GM21737 (cell line): Measurements from ENCODE around the gene SLC38A5.
"Not testable (repeated sequence)": the region's sequence is repeated elsewhere in the genome, so short reads cannot be mapped to it uniquely, and the experiment has no call there.

ENCODE experiments used
- ATAC-seq: cut with Tn5 transposase; IDR thresholded peaks from one replicate; pipeline ENCODE4 v1.9.1; 2021; ENCODE audit warnings: mild to moderate bottlenecking, moderate library complexity; ENCODE audit not compliant: unreplicated experiment

The SLC38A5 gene

DNA sequence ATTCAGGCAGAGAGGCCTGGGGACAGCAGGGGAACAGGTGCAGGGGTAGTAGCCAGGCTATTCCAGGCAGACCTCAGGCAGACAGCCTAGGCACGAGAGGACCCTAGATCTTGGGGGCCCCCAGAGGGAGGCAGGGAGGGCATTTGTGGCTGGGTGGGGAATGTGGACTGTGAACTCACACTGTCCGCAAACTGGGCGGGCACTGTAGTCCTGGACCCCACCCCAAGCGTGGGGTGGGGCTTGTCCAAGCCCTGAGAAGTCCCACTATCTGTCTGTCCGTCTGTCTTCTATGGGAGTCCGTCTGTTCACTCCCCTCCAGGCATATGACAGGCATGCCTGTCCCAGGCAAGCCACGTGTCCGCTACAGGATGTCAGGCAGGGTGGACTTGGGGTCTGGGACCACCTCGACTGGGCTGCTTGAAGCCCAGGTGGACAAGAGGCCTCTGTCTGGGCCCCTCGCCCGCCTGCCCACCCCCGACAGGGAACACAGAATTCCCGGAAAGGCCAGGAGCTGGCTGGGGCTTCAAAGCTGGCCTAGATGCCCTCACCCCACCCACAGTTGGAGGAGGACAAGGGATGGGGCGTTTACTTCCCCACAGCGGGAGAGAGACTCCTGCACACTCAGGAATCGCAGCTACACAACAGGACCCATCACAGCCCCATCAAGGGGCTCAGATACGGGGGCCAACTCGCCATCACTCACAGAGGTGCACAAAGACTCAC is at the start of gene SLC38A5:
TSS of gene SLC38A5 (minus strand) at position 151 of the 723 bp plus-strand sequence. CDS start 2,336 bp downstream, outside the sequence.
- ATAC-seq = no peak

GRCh38 chrX:48519481-48519880 is 49.4 kb upstream of the SLC38A5 start:
- not testable (repeated sequence) for ATAC-seq

GRCh38 chrX:48516987-48517386 is 46.9 kb upstream of the SLC38A5 start:
- ATAC-seq = no peak

- no peak for ATAC-seq
Measured at GRCh38 chrX:48516285-48516684, 46.2 kb upstream of the SLC38A5 start.

- no peak for ATAC-seq
Measured at GRCh38 chrX:48515842-48516241, 45.8 kb upstream of the SLC38A5 start.

DNA sequence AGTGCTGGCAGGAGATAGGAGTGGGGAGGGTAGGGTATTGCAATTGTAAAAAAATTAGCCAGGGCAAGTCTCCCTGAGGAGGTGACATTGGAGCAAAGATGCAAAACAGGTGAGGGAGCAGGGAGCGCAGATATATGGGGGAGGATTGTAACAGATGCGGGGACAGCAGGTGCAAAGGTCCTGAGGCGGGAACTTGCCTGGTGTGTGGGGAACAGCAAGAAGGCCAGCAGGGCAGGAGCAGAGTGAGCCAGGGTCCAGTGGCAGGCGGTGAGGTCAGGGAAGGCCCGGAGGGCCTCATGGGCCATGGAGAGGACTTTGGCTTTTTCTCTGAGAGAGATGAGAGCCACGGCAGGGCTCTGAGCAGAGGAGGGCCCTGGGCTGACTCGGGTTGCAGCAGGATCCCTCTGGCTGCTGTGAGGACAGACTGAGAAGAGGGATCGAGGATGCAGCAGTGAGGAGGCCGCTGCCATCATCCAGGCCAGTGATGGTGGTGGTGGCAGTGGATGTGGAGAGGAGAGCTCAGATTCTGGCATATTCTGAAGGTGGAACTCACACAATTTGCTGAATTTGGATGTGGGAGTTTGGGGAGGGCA is 44.9 kb upstream of the SLC38A5 start:
- ATAC-seq = no peak

GRCh38 chrX:48514126-48514806 is 44.2 kb upstream of the SLC38A5 start:
- no peak for ATAC-seq

- no peak for ATAC-seq
Measured at GRCh38 chrX:48513670-48514069, 43.6 kb upstream of the SLC38A5 start.

DNA sequence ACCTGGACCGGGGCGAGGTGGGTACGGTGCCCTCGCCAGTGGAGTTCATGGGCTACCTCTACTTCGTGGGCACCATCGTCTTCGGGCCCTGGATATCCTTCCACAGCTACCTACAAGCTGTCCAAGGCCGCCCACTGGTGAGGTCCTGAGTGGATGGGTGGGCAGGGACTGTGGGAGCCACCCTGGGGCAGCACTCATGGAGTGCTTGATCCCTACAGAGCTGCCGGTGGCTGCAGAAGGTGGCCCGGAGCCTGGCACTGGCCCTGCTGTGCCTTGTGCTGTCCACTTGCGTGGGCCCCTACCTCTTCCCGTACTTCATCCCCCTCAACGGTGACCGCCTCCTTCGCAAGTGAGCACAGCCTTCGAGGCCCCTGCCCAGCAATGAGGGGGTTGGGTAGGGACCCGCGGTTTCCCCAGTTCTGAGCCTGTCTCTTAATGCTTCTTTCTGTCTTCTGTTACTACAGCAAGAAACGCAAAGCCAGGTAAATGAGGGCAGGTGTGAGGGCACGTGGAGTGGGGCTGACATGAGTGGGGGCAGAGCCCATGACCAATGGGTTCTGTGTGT is 42.4 kb upstream of the SLC38A5 start:
- no peak for ATAC-seq

- ATAC-seq = no peak
Measured at GRCh38 chrX:48511560-48511959, 41.5 kb upstream of the SLC38A5 start.

DNA sequence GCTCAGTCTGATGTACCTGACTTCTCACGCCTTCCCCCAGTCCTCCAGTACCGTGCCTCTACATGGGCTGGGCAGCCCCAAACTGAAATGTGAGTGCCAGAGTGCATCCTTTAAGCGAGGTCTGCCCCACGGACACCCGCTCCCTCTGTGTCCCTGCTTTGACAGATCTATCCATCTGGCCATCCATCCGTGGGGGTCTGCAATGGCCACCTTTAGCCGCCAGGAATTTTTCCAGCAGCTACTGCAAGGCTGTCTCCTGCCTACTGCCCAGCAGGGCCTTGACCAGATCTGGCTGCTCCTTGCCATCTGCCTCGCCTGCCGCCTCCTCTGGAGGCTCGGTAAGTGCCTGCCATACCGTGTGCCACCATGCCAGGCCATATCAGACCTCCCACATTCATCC is 39.6 kb upstream of the SLC38A5 start:
- no peak for ATAC-seq

GRCh38 chrX:48509245-48509590 is 39.2 kb upstream of the SLC38A5 start:
- no peak for ATAC-seq

- ATAC-seq = peak; percentile 73
Measured at GRCh38 chrX:48508400-48509244, 38.6 kb upstream of the SLC38A5 start, which contains the start of gene PORCN. TSS of gene PORCN (plus strand) at chrX:48508992. CDS start at chrX:48509821, 829 bp downstream.

GRCh38 chrX:48507246-48507645 is 37.2 kb upstream of the SLC38A5 start:
- ATAC-seq = no peak

GRCh38 chrX:48505481-48505880 is 35.4 kb upstream of the SLC38A5 start:
- ATAC-seq = no peak

DNA sequence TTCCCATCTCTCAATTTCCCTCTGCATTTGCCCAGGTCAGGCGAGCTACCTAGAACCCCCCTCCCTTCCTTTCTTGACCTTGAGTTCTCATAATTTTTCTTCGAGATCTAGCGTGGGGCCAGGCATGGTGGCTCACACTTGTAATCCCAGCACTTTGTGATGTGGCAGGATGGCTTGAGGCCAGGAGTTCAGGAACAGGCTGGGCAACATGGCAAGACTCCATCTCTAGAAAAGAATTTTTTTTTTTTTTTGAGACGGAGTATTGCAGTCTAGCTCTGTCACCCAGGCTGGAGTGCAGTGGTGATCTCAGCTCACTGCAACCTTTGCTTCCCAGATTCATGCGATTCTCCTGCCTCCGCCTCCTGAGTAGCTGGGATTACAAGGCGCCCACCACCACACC is 34.2 kb upstream of the SLC38A5 start:
- no peak for ATAC-seq

- no peak for ATAC-seq
Measured at GRCh38 chrX:48498374-48498809, 28.3 kb upstream of the SLC38A5 start.

DNA sequence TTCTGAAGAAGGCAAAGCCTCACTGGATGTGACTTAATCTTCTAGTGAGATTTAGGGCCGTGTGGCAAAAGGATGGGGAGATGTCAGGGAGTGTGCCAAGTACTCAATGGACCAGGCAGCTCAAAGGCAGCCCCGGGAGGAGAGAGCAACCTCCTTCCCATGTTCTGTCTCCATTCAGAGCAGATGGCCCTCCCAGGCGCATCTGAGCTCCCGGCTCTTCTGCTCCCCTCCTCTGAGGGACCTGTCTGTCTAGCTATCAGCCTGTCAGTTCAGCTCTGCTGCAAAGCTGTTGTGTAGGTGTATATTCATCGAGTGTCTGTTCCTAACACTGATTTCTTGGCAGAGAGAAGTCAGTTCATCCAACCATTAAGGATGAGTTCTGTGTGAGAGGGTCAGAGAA is 27.8 kb upstream of the SLC38A5 start:
- ATAC-seq = no peak

DNA sequence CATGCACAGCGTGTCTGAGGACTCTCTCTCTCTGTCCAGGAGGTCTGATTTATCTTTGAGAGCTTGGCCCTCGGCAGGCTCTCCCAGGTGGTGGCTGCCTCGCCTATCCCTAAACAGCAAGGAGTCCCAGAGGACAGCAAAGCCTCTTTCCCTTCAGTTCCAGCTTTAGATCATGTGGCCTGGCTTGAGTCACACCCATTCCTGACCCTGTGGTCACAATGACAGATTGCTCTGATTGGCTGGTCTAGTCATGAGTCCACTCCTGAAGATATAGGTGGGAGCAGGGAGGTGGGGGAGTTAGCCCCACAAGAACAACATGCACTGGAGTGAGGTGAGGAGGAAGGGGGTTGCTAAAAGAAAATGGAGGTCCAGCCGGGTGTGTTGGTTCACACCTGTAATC is 26.6 kb upstream of the SLC38A5 start:
- ATAC-seq = no peak

DNA sequence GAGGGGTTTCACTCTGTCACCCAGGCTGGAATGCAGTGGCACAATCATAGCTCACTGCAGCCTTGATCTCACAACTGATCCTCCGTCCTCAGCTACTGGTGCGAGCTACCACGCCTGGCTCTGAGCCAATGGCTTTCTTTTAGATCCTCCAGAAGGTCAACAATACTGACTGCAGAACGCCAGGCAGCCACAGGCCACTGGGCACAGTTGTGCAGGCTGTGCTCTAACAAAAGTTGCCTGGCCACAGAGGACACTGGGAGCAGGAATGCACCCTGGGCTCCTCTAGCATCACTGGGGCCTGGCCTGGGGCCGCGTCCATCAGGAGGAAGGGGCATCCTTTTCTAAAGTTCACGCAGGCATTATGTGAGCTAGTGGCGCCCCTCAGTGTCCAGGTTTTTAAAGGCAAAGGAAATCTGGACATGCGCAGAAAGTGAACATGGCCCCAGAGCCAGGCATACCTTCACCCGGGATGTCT is 23.9 kb upstream of the SLC38A5 start:
- no peak for ATAC-seq
